CD4-positive, alpha-beta T cell treated with Interleukin-4 for 1 hour (primary cell): ENCODE measurements around the gene GPC6.

Experiments
- DNase-seq, 2 donors: peaks; one replicate each; pipeline ENCODE4 v3.0.0-alpha.2; 2020 to 2022

The GPC6 gene

DNA sequence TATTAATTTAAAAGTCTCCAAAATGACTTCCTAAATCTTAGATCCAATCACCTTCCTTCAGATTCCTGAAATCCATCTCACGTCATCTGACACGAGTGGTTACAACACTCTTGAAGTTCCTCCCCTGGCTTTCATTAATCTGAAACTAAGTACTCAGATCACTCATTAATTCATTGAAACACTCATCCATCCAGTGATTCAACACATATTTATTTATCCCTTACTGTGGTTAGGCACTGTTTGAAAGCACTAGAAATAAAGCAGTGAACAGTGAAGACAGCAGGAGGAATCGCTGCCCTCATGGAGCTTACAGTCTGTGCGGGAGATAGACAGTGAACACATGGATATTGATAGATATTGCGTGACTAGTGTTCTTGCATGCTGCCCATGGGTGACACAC lies 780.5 kb downstream of the GPC6 start:
- no peak for DNase-seq

DNA sequence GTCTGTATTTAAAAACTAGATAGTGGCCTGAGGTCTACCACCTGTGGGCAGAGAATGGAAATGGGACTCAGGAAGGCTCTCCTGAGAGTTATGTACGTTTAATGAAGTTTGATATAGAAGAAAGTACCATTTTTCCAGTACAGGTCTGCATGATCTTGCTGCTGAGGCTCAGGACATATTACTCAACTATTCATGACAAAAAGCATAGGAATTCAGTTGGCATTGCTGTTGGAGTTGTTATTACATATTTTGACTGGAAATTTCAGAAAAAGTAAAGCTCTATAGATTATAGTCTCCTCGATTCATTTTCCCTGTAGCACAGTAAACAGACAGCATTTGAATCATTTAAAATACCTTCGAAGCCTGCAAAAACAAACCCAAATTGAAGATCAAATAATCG lies 783.1 kb downstream of the GPC6 start:
- DNase-seq, result no peak

DNA sequence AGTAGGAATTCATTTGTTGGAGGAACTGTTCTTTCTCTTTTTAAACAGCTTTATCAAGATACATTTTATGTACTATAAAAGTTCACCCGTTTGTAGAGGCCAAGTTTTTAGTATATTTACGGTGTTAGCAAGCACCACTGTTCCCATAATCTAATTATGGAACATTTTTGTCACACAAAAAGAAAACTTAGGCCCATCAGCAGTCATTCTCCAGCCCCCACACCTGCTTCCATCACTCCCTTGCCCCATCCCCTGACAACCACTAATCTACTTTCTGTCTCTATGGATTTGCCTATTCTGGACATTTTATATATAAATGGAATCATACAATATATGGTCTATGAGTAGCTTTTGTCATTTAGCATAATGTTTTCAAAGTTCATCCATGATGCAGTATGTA lies 787.9 kb downstream of the GPC6 start:
- no peak for DNase-seq

DNA sequence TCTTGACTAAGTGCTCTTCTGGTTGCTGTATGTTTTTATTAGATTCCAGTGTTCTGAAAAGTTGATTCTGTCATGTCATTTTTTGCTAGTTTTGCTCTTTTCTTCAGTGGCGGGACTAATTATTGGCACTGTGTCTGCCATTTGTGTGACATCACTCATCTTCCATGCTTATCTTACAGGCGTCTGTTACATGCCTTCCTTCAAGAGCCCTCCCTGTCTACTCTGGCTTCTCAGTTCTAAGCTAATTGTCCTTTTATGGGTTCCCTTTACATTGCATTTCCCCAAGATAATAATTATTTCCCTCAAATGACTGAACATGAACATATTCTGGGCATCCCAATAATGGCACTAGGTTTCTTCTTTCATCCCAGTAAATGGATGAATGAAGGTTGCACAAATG lies 793.8 kb downstream of the GPC6 start:
- no peak for DNase-seq

DNA sequence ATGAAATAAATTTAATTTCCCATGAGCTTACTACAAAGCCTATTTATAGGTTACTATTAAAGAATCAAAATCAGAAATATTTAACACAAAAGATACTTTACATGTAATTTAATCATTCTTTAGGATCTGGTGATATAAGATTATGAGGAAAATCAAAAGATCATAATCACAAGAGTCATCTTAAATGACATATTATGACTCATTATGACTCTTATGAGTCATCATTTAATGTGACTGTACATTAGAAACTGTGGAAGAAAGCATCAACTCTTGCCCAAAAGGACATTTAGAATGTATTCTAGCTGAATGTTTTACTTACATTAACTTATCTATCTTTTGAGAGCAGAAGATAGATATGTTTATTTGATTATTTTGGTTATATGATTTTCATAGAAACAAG lies 794.2 kb downstream of the GPC6 start:
- DNase-seq, result no peak

DNA sequence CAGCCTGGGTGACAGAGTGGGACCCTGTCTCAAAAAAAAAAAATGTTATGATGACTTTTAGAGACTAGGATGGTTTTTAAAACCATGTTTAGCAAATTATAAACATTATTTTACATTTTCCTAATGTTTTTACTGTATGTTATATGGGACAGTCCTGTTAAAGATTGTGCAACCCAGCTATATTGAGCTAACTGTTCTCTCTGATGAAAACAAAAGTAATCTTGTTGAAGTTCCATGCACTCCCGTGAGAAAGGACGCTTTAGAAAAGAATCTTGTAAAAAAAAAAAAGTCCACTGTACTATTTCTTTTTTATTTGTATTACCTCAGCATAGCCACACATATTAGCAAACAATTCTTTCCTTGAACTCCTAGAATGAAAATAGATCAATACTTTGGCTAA lies 801.6 kb downstream of the GPC6 start:
- no peak for DNase-seq

DNA sequence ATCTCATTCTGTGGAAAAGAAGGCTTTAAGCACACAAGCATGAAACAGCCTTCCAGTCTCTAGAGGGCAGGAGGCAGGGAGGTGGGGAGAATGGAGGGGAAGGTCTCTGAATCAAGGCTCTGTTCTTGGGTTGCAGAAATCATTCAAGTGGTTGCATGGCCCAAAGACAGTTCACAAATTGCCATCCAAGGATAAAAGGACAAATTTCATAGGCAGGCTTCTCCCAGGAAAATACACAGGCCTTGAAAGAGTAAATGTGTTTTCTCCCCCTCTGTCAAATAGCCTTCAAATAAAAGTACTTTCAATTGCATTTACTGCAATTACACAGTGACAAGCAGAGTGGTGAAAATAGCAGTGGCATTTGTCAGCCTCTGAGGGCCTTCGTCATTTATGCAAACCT lies 802.0 kb downstream of the GPC6 start:
- no peak for DNase-seq

DNA sequence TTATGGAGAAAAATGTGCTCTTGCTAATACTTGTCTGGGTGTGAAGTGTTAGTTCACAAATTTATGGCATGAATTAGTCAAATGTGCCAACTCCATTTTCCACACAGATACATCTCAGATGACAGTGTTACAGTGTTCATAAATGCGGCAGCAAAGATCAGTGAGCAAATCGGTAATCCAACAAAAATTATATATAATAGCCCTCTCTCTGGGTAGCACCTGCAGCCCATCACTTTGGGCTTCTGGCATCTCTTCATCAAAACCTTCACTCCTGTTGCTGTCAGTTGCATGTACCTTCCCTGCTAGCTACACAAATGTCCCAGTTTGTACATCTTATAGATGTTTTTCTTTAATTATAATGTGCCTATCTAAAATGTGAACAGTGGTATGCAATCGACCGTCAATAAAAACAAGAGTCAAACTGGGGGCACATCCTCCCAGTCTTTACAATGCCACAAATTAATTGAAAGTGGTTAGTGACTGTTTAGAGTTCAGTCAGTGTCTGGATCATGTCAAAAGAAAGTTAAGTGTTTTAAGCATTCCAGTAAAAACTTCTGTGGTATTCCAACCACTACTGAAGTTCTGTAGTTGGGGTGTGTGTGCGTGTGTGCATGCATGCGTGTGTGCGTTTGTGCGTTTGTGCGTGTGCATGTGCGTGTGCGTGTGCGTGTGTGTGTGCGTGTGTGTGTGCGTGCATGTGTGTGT lies 804.0 kb downstream of the GPC6 start:
- DNase-seq, result no peak

DNA sequence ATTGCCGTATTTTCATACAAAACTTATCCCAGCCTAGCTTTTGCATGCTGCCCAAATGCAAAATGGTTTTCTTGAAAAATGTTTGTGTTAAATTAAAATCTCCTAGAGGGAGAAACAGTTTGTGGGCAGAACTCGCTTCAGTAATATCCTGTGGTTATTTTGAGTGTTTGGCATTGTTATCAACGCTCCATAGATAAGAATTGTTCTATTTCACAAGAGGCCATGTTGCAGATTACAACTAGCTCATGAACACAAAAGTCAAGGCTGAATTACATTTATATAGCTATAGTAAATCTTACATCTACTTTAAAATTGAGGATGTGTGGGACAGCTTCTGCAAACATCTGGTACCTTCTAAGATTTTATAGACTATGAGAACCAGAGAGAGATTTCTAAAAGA lies 805.0 kb downstream of the GPC6 start:
- DNase-seq, result no peak

DNA sequence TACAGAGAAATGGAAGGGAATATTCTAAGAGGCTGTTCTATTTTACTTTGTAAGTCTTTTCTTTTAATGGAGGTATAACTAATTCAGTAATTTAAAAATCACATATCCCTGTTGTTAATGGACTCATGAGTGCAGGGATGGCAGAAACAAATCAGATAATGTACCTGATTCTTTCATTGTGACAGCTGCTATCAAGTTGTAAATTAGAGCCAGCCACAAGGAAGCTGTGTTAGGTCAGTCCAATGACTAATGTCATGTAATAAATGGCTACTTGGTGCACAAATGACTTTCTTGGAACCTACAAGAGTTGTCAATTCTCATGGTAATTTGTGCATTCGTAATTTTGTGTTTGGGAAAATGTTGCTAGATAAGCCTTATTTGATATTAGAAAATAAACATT lies 806.5 kb downstream of the GPC6 start:
- no peak for DNase-seq

DNA sequence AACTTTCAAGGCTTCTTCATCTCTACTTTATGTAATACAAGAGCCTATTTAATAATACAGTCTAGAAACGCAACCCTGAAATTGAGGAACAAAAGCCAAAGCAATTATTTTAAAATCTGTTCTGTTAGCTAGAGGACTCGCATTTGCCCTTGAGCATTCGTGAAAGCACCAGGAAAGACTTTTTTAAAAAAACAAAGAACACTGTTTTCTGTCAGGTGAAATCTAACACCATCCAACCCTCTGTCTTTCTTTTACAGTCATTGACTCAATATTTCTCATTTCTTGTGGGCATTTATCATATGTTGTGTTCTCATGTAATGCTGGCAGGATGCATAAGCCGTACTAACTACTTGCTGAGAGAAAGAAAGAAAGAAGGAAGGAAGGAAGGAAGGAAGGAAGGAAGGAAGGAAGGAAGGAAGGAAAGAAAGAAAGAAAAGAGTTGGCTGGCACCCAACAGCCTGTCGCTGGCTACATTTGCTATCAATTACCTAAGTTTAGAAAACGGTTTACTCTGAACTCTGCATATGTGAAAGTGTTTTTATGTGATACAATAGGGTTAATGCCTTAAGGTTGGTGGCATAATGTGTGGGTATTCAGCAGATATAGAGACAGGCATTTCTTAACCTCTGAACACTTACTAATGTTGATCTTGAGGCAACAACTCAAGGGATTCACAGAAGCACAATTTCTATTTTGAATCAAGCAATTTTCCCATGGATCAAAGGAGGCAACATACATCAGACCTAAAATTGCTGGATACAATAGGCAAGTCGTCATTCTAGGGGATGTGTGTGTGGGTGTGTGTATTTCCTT lies 807.4 kb downstream of the GPC6 start:
- DNase-seq, result no peak

DNA sequence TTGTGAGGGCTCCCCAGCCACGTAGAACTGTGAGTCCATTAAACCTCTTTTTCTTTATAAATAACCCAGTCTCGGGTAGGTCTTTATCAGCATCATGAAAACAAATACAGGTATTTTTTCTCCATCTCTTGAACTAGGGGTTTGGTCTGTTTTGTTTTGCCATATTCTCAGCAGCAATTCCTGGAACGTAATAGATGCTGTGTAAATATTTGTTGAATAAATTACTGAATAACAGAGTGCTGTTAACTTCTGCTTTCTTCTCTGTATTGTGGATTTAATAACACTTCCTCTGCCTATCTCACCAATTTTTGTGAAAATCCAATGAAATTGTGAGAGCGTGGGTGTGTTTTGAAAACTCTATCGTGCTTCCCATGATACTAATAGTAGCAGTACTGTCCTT lies 823.4 kb downstream of the GPC6 start:
- no peak for DNase-seq

DNA sequence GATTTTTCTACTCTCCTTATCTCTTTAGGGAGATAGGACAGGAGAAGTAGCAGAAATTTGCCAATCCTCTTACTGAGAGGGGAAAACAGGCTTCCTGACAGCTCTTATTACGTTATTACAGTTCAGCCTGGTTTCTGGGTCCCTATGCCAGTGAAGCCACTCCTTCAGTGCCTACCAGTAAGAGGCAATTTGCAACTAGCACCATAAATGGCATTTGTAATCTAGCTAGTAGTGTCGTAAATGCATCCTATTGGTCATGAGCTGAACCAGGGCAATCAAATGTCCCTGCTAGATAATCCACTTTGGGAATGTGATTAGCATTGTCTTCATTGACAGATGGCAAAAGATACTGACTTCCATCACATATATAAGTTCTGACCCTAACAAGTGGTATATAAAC lies 824.1 kb downstream of the GPC6 start:
- DNase-seq, result no peak

DNA sequence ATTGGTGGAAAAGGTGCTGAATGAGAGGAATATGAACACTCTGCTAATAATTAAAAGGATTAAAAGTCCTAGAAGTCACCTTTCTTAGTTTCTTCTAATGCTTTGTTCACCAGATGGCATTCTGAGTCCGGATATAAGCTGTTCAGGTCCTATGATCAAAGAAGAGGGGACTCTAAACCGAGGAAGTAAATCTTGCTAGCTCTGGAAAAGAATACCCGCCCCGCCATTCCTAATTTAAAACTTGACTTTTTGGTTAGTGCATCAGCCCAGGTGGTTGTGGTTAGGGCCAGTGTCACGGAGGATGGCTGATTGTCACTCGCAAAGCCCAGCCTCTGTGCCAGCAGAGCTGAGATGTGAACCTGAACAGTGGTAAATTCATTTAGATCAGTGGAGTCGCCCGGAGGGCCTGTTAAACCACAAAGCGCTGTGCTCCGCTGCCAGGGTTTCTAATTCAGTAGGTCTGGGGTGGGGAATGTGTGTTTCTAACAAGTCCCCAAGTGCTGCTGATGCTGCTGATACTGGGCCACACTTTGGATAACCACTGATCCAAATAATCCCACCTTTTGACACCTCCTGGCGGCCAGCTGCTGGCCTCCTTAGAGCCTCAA lies 827.5 kb downstream of the GPC6 start:
- DNase-seq, result no peak

DNA sequence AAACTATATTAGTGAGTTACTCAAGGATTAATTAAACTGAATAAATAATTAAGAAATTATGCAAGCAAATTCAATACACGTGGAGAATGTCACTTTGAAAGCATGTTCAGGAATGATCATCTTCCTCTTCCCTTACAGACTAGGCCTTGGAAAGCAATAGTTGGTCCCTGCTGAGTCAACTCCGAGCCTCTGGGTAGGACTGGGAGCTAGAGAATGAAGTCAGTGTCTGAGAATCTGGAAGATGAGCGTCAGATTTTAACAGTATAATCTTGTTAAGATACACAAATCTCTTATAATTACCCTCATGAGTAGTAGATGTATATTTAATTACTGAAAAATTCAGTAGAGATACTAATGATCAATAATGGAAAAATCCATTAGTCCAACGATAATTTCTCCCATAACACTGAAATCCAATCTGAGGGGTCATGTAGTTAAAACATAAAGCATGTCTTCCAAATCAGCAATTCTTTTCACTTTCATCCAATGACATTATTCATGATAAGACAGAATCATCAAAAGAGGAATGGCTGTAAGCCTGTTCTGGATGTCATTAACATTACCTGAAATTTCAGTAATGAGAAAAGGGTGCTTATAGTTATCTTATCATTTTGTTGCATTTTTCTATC lies 829.9 kb downstream of the GPC6 start:
- DNase-seq, result no peak

DNA sequence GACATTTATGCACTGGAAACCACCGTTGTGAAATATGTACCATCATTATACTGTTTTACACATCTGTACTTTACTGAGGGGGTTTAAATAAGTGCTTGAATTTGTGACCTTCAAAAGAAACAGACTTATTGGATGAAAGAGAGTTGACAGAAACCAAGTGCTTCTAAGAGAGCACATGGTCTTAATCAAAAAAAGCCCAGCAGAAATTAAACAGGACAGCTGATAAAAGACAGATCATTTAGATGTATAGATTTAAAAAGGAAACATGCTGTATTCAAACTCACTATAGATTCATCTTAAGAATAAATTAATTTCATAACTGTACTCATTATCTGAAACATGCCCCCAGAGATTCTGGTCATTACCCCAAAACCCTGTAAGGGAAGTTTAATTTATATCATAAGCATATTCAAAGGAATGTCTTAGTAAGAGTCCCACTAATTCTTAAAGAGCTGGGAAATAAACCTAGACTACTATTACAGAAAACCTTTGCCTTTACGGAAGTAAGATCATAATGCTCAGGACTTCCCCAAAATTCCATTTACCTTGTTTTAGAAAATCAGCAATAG lies 831.1 kb downstream of the GPC6 start:
- no peak for DNase-seq

DNA sequence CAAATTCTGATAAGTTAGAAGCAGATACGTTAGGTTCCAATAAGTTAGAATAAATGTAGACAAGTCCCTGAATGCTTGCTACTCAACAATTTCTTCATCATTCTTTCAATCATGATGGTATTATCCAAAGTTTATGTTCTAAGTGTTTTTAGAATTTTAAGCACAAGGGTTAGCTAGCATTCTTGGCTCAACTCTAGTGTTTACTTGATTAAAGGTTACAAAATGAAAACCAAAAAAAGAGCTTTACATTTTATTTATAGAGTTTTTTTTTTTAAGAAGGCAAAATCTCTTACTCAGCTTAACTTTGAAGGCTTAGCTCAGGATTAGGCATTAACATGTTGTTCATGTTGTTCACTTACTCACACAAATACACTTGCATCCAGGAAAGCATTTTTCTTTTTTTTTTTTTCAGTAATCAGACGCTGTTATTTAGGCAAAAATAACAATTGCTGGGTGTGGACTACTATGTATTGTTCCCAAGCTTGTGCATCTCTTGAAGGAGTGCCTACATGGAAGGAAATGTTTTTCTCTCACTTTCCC lies 832.3 kb downstream of the GPC6 start:
- no peak for DNase-seq

DNA sequence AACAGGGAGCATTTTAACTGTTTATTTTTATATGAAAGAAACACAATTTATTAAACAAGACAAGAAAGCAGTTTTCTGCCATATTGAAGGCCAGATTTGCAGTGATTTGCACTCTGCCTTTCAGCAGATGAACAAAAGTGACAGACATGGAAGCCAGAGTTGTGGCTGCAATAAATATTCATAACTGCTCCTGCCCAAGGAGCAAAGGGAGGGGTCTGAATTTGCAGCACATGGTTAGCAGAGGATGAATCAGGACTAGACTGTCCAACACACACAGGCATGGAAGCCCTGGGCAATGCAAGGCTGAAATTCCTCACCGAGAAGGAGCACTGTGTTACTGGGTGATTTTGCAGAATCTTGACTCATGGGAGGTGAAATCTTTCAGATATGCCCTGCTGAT lies 834.7 kb downstream of the GPC6 start:
- DNase-seq, result no peak

DNA sequence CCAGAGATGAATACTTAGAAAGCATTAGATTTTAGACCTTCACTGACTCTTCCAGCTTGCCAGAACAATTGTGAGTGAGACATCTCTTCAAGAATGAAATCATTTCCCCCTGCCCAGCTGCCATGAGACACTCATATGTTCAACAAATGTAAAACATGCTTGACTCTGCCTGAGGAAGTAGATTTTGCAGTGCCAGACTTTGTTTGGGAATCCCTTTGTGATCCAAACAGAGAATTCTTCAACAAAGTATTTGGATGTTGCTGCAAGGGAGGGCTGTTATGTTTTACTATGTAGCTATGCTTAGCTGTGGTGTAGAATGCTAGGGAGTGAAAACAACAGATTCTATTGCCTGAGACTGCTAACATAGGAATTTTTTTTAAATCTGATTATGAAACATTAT lies 836.5 kb downstream of the GPC6 start:
- DNase-seq, result no peak

DNA sequence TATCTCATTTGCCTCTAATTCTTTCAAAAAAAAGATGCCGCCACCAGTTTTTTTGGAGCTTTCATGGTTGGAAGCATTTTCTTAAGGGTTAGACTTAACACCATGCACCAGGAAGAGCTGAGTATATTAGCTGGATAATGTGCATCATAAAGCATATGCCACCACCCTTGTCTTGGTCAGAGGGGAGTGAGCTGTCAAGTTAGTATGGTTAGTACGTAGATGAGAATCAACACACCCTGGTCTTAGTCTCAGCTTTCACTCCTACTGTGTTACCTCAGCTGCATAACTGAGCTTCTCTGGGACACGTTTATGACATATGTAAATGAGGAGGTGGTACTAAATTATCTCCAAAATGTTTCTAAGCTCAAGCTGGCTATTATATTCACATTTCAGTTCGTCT lies 837.2 kb downstream of the GPC6 start:
- DNase-seq, result no peak

DNA sequence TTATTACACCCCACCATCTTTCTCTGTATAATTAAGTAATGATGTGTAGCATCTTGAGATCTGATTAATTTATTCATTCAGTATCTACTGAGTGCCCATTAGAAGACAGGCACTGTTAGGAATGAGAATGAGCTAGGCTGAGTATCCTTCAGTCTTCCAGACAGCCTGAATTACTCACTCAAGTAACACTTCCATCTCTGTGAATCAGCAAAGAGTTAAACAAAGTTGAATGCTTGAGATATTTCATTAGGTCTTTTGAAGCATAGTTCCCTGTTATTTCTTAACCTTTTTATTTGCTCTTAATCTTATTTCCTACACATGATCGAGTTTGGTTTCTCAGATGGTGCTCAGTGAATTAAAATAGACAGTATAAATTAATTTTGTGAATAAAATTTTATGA lies 839.1 kb downstream of the GPC6 start:
- DNase-seq, result no peak

DNA sequence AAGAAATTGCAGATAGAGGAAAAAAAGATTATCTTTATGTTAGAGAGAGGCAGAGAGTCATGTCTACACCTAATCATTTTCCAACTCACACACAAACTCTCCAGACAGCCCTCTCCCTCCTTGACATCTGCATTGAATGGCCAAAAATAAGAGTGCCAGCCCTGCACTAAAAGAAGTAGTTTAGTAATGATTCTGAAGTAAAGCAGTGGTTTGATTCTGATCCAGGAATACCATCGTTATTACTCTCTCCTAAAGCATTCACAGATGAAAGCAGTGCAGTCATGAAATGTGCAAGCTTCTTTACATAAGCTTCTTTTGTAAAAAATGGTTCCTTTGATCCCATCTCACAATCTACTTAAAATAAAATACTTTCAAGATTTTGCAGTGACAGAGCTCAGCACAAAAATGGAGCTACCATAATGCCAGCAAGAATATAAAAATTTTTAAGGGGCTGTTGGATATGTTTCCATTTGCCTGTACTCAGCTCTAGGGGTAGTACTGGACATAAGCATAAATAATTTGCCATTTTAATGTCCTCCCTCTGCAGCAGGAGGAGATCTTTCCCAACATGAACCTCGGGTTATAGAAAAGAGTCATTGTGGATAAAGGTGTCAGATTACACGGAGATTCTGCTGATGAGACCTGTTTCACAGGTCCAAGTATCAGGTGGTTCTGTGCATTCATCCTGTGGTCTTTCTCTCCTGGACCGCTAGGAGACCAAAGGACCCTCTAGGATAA lies 846.6 kb downstream of the GPC6 start:
- DNase-seq, result no peak

DNA sequence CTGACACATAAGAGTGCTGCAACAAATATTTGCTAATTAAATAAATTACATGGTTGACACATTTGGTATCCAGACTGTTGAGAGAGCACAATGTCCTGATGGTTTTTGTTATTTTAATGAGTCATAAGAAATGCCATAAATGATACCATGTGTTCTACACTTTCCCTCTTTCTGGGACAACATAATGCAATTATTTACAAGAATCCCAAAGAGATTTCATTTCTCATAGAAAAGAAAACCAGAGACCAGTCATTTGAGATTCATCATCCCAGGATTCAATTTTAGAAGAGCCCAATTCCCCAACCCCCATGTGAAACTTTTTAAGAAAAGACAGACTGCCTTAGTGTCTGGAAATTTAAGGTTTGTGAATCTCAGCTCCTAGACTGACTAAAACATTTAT lies 853.3 kb downstream of the GPC6 start:
- no peak for DNase-seq
